ENCODE measurements around the gene CTNNA3.

CTNNA3 gene

GRCh38 chr10:66006411-66006810 is 1689.6 kb downstream of the CTNNA3 start:
- Histone ChIP-seq H3K4me3 (ENCODE audit: low read depth in 1 of 2, low read length in 2 of 2) (no peak overlapping the region), H3K9me3 (ENCODE audit: control insufficient read depth in 1 of 2, low read length in 2 of 2) (no peaks in the 10 kb centered on the region), H3K36me3 (ENCODE audit: control insufficient read depth in 1 of 2, insufficient read depth in 2 of 2, low read length in 2 of 2) (no peaks in the 10 kb centered on the region), H3K27ac (ENCODE audit: low read length) (no peak overlapping the region), H3K4me1 (ENCODE audit: control insufficient read depth in 1 of 2, insufficient read depth in 2 of 2, low read length in 2 of 2) (no peaks in the 10 kb centered on the region), H3K27me3 (ENCODE audit: low read depth, low read length) (no peaks in the 10 kb centered on the region)

GRCh38 chr10:65993451-65993850 is 1702.5 kb downstream of the CTNNA3 start:
- peaks cover 0 to 13% of the 10 kb centered on the region in 2 donors for H3K9me3 ChIP-seq (ENCODE audit: control insufficient read depth in 1 of 2, low read length in 2 of 2)
- no peaks in the 10 kb centered on the region for H3K4me1 ChIP-seq (ENCODE audit: control insufficient read depth in 1 of 2, insufficient read depth in 2 of 2, low read length in 2 of 2)
- H3K36me3 ChIP-seq (ENCODE audit: control insufficient read depth in 1 of 2, insufficient read depth in 2 of 2, low read length in 2 of 2), result no peaks in the 10 kb centered on the region
- no peak overlapping the region for H3K27ac ChIP-seq (ENCODE audit: low read length)
- no peaks in the 10 kb centered on the region for H3K27me3 ChIP-seq (ENCODE audit: low read depth, low read length)
- H3K4me3 ChIP-seq (ENCODE audit: low read depth in 1 of 2, low read length in 2 of 2), result no peak overlapping the region

DNA sequence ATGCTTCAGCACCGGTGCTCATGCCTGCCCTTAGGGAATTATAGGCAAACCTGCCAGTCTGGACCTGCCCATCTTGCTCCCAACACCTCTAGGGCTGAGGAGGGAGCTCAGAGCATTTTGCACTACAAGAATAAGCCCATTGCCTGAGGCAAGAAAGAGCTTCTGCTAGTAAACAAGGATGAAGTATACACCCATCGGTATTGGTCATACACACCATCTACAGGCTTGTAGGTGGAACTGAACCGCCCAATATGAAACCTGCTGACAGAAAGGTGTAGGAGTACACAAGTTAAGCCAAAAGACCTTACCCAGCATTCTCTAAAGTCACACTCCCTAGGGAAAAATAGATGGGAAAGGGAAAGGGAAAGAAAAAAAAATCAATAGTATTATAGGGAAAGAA is 1727.1 kb downstream of the CTNNA3 start:
- no peaks in the 10 kb centered on the region for H3K36me3 ChIP-seq (ENCODE audit: control insufficient read depth in 1 of 2, insufficient read depth in 2 of 2, low read length in 2 of 2)
- H3K4me1 ChIP-seq (ENCODE audit: control insufficient read depth in 1 of 2, insufficient read depth in 2 of 2, low read length in 2 of 2), result no peaks in the 10 kb centered on the region
- no peak overlapping the region for H3K27ac ChIP-seq (ENCODE audit: low read length)
- H3K4me3 ChIP-seq (ENCODE audit: low read depth in 1 of 2, low read length in 2 of 2), result no peak overlapping the region
- H3K27me3 ChIP-seq (ENCODE audit: low read depth, low read length), result no peaks in the 10 kb centered on the region
- peaks cover 0 to 3% of the 10 kb centered on the region in 2 donors for H3K9me3 ChIP-seq (ENCODE audit: control insufficient read depth in 1 of 2, low read length in 2 of 2)

- Histone ChIP-seq H3K4me3 (ENCODE audit: low read depth in 1 of 2, low read length in 2 of 2) (no peak overlapping the region), H3K36me3 (ENCODE audit: control insufficient read depth in 1 of 2, insufficient read depth in 2 of 2, low read length in 2 of 2) (no peaks in the 10 kb centered on the region), H3K9me3 (ENCODE audit: control insufficient read depth in 1 of 2, low read length in 2 of 2) (peaks cover 0 to 3% of the 10 kb centered on the region in 2 donors), H3K27me3 (ENCODE audit: low read depth, low read length) (no peaks in the 10 kb centered on the region), H3K27ac (ENCODE audit: low read length) (no peak overlapping the region), H3K4me1 (ENCODE audit: control insufficient read depth in 1 of 2, insufficient read depth in 2 of 2, low read length in 2 of 2) (no peaks in the 10 kb centered on the region)
Observed at GRCh38 chr10:65968437-65968836, 1727.6 kb downstream of the CTNNA3 start.

DNA sequence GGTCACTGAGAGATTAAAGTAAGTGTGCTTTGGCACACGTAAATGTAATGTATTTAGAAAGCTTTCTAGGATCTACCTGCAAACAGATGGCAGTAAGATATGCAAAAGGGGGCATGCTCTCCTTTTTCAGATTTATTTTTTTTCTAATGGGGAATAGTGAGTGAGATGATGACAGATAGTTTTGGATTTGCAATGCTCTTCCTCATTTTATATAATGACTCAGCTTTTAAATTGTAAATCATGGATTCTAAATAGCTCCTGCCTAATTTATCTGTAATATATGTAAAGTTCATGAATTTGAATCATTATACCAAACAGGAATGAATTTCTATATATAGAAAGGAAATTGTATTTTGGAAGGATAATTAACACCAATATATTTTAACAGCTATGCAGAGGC is 1731.8 kb downstream of the CTNNA3 start:
- Histone ChIP-seq H3K4me3 (ENCODE audit: low read depth in 1 of 2, low read length in 2 of 2) (no peak overlapping the region), H3K4me1 (ENCODE audit: control insufficient read depth in 1 of 2, insufficient read depth in 2 of 2, low read length in 2 of 2) (no peaks in the 10 kb centered on the region), H3K9me3 (ENCODE audit: control insufficient read depth in 1 of 2, low read length in 2 of 2) (peaks cover 0 to 3% of the 10 kb centered on the region in 2 donors), H3K36me3 (ENCODE audit: control insufficient read depth in 1 of 2, insufficient read depth in 2 of 2, low read length in 2 of 2) (no peaks in the 10 kb centered on the region), H3K27me3 (ENCODE audit: low read depth, low read length) (no peaks in the 10 kb centered on the region), H3K27ac (ENCODE audit: low read length) (no peak overlapping the region)

GRCh38 chr10:65952086-65952485 is 1743.9 kb downstream of the CTNNA3 start:
- H3K27me3 ChIP-seq (ENCODE audit: low read depth, low read length), result no peaks in the 10 kb centered on the region
- no peak overlapping the region for H3K4me3 ChIP-seq (ENCODE audit: low read depth in 1 of 2, low read length in 2 of 2)
- no peak overlapping the region for H3K27ac ChIP-seq (ENCODE audit: low read length)
- no peaks in the 10 kb centered on the region for H3K4me1 ChIP-seq (ENCODE audit: control insufficient read depth in 1 of 2, insufficient read depth in 2 of 2, low read length in 2 of 2)
- no peaks in the 10 kb centered on the region for H3K9me3 ChIP-seq (ENCODE audit: control insufficient read depth in 1 of 2, low read length in 2 of 2)
- no peaks in the 10 kb centered on the region for H3K36me3 ChIP-seq (ENCODE audit: control insufficient read depth in 1 of 2, insufficient read depth in 2 of 2, low read length in 2 of 2)

GRCh38 chr10:65950075-65950474 is 1745.9 kb downstream of the CTNNA3 start:
- no peak overlapping the region for H3K27ac ChIP-seq (ENCODE audit: low read length)
- H3K9me3 ChIP-seq (ENCODE audit: control insufficient read depth in 1 of 2, low read length in 2 of 2), result no peaks in the 10 kb centered on the region
- H3K27me3 ChIP-seq (ENCODE audit: low read depth, low read length), result no peaks in the 10 kb centered on the region
- H3K4me1 ChIP-seq (ENCODE audit: control insufficient read depth in 1 of 2, insufficient read depth in 2 of 2, low read length in 2 of 2), result no peaks in the 10 kb centered on the region
- no peak overlapping the region for H3K4me3 ChIP-seq (ENCODE audit: low read depth in 1 of 2, low read length in 2 of 2)
- no peaks in the 10 kb centered on the region for H3K36me3 ChIP-seq (ENCODE audit: control insufficient read depth in 1 of 2, insufficient read depth in 2 of 2, low read length in 2 of 2)

DNA sequence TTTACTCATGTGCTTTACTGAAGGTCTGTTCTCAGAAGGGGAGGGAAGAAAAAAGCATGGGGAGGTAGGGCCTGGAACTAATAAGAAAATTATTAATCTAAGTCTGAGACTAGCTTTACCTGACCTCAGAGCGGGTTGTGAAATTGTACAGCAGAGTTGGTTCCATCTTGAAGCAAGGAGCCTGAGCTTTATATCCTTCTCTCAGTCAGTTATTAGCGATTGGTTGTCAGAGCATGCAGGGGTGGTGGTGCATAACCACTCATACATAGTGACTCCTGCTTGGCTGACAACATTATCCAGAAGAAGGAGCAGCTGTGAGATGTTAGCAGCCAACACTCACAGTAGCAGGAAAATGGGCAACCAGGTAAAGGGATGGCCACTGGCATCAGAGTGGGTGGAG is 1746.5 kb downstream of the CTNNA3 start:
- Histone ChIP-seq H3K27me3 (ENCODE audit: low read depth, low read length) (no peaks in the 10 kb centered on the region), H3K4me3 (ENCODE audit: low read depth in 1 of 2, low read length in 2 of 2) (no peak overlapping the region), H3K9me3 (ENCODE audit: control insufficient read depth in 1 of 2, low read length in 2 of 2) (no peaks in the 10 kb centered on the region), H3K36me3 (ENCODE audit: control insufficient read depth in 1 of 2, insufficient read depth in 2 of 2, low read length in 2 of 2) (no peaks in the 10 kb centered on the region), H3K27ac (ENCODE audit: low read length) (no peak overlapping the region), H3K4me1 (ENCODE audit: control insufficient read depth in 1 of 2, insufficient read depth in 2 of 2, low read length in 2 of 2) (no peaks in the 10 kb centered on the region)

DNA sequence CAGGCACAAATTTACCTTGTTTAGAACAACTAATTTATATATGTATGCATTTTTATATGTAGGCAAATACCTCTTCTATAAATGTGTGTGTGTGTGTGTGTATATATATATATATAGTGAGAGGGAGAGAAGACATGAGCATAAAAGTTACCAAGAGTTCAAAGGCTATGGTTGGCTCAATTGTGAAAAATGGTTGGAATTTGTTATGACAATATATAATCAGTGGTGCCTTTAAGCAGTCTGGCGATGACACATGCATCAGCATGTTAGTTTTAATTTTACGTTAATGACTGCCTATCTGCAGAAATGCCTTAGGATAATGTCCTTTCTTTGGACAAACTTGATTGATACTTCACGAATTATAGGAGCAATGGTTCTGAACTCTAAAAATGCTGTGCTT is 1750.9 kb downstream of the CTNNA3 start:
- Histone ChIP-seq H3K4me3 (ENCODE audit: low read depth in 1 of 2, low read length in 2 of 2) (no peak overlapping the region), H3K36me3 (ENCODE audit: control insufficient read depth in 1 of 2, insufficient read depth in 2 of 2, low read length in 2 of 2) (no peaks in the 10 kb centered on the region), H3K4me1 (ENCODE audit: control insufficient read depth in 1 of 2, insufficient read depth in 2 of 2, low read length in 2 of 2) (no peaks in the 10 kb centered on the region), H3K9me3 (ENCODE audit: control insufficient read depth in 1 of 2, low read length in 2 of 2) (no peaks in the 10 kb centered on the region), H3K27me3 (ENCODE audit: low read depth, low read length) (no peaks in the 10 kb centered on the region), H3K27ac (ENCODE audit: low read length) (no peak overlapping the region)

DNA sequence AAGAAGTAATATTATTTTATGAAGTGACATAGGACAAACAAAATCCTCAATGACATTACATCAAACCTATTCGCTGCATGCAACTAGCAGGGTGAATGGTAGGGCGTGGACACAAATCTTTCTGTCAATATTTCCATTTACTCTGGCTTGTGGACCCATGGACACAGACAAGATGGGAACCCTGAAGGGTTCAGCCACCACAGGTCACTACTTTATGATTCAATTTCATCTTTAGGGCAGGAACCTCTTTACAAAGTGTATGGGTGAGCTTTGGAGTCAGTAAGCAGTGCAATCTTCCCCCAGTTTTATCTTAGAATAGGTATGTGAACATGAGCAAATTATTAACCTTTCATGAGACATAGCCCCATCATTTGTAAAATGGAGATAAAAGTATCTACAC is 1752.5 kb downstream of the CTNNA3 start:
- no peaks in the 10 kb centered on the region for H3K27me3 ChIP-seq (ENCODE audit: low read depth, low read length)
- H3K36me3 ChIP-seq (ENCODE audit: control insufficient read depth in 1 of 2, insufficient read depth in 2 of 2, low read length in 2 of 2), result no peaks in the 10 kb centered on the region
- H3K9me3 ChIP-seq (ENCODE audit: control insufficient read depth in 1 of 2, low read length in 2 of 2), result no peaks in the 10 kb centered on the region
- H3K4me1 ChIP-seq (ENCODE audit: control insufficient read depth in 1 of 2, insufficient read depth in 2 of 2, low read length in 2 of 2), result no peaks in the 10 kb centered on the region
- H3K4me3 ChIP-seq (ENCODE audit: low read depth in 1 of 2, low read length in 2 of 2), result no peak overlapping the region
- H3K27ac ChIP-seq (ENCODE audit: low read length), result no peak overlapping the region

DNA sequence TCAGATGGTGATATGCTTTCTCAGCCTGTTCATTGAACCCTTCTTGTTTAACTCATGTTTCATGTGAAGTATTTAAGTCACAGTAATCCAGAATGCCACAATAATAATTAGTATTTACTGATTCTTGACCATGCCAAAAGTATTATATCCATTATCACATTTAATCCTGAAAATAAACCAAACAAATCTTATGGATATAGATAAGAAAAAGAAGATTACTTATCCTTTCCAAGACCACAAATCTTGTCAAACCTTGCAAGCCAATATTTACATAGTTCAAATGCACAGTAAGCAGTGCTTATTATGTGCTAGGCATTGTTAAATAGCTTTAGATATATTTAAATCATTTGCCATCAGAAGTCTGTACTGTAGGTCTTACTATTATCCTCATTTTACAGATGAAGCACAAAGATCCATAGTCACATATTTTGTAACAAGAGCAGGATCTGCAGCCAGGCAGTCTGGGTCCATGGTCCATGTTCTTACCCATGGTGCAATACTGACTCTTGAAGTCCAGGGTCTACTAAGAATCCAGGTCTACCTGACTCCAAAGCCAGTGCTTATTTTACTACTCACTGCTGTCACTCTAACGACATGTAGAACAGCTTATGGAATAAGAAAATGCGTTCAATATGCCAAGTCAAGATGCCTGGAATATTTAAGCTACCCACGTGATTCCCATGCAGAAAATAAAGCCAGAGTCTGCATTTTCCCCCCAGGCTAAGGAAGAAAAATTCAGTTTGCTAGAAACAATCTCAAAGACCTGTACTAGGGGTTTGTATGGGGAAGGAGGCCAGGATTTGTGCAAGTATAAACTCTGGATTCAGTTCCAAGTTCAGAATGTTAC is 1755.0 kb downstream of the CTNNA3 start:
- H3K4me1 ChIP-seq (ENCODE audit: control insufficient read depth in 1 of 2, insufficient read depth in 2 of 2, low read length in 2 of 2), result no peaks in the 10 kb centered on the region
- no peak overlapping the region for H3K4me3 ChIP-seq (ENCODE audit: low read depth in 1 of 2, low read length in 2 of 2)
- H3K27ac ChIP-seq (ENCODE audit: low read length), result no peak overlapping the region

DNA sequence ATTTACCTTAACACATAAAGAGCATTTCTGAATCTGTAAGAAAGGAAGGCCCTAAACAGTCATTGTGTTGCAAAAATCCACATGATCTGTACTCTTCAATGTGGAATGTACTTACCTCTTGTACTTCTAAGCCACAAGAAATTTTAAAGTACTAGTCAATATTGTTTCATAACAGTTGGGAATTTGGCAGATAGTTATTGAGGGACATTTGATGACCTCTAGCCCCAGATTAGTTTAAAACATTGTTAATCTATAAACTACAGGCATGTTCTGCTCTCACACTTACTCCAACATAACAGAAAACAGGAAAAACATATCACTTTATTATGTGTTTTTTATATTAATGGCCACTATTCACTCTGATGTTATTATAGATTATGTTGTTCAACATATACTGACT is 1755.9 kb downstream of the CTNNA3 start:
- no peak overlapping the region for H3K27ac ChIP-seq (ENCODE audit: low read length)
- no peaks in the 10 kb centered on the region for H3K4me1 ChIP-seq (ENCODE audit: control insufficient read depth in 1 of 2, insufficient read depth in 2 of 2, low read length in 2 of 2)
- no peaks in the 10 kb centered on the region for H3K36me3 ChIP-seq (ENCODE audit: control insufficient read depth in 1 of 2, insufficient read depth in 2 of 2, low read length in 2 of 2)

More for the DNA sequence above, 1755.0 kb downstream of the CTNNA3 start:
- no peaks in the 10 kb centered on the region for H3K36me3 ChIP-seq (ENCODE audit: control insufficient read depth in 1 of 2, insufficient read depth in 2 of 2, low read length in 2 of 2)
- no peaks in the 10 kb centered on the region for H3K27me3 ChIP-seq (ENCODE audit: low read depth, low read length)
- H3K9me3 ChIP-seq (ENCODE audit: control insufficient read depth in 1 of 2, low read length in 2 of 2), result no peaks in the 10 kb centered on the region

More for the DNA sequence above, 1755.9 kb downstream of the CTNNA3 start:
- no peaks in the 10 kb centered on the region for H3K27me3 ChIP-seq (ENCODE audit: low read depth, low read length)
- no peaks in the 10 kb centered on the region for H3K9me3 ChIP-seq (ENCODE audit: control insufficient read depth in 1 of 2, low read length in 2 of 2)
- no peak overlapping the region for H3K4me3 ChIP-seq (ENCODE audit: low read depth in 1 of 2, low read length in 2 of 2)

Data from muscle layer of duodenum (tissue), 2 donors.